CD8-positive, alpha-beta memory T cell (primary cell): ENCODE data around the gene UBAC2. TPM values are rescaled to one million over a fixed set of nuclear protein-coding genes. Genes with fewer than 3 reads are reported as not detected.

Experiments
- CTCF ChIA-PET: fragments of 350-600 bp; sonication (Branson Sonifier 250); formaldehyde crosslinking; loops from one replicate; lab custom pipeline; 2021; ENCODE audit warnings: antibody characterized with exemption; lab: Charles Lee
- POLR2A ChIA-PET: fragments of 350-600 bp; sonication (Branson Sonifier 250); formaldehyde crosslinking; loops from one replicate; lab custom pipeline; 2021; ENCODE audit warnings: antibody characterized with exemption; lab: Charles Lee
- DNase-seq, 5 donors: peaks; one replicate each; pipeline versions ENCODE4 v3.0.0 to v3.0.0-alpha.2; 2020 to 2022; ENCODE audit warnings: mixed read lengths in 1 of 5
- H3K27ac ChIP-seq: one replicate; pipeline ENCODE4 v1.7.0; 2013; ENCODE audit warnings: low read depth, mild to moderate bottlenecking, low read length, moderate library complexity
- H3K27me3 ChIP-seq: 2 replicates; pipeline ENCODE4 v1.7.0; 2013; ENCODE audit warnings: low read length, mild to moderate bottlenecking; ENCODE audit not compliant: insufficient read depth, poor library complexity, severe bottlenecking
- H3K36me3 ChIP-seq: 2 replicates; pipeline ENCODE4 v1.7.0; 2013; ENCODE audit warnings: mild to moderate bottlenecking, low read length, moderate library complexity; ENCODE audit not compliant: insufficient read depth
- H3K4me1 ChIP-seq: 2 replicates; pipeline ENCODE4 v1.7.0; 2013; ENCODE audit warnings: mild to moderate bottlenecking, low read length, moderate library complexity; ENCODE audit not compliant: insufficient read depth
- H3K4me3 ChIP-seq: 2 replicates; pipeline ENCODE4 v1.7.0; 2013; ENCODE audit warnings: mild to moderate bottlenecking, low read length
- H3K9me3 ChIP-seq: 2 replicates; pipeline ENCODE4 v1.7.0; 2013; ENCODE audit warnings: mild to moderate bottlenecking, low read length
- H3K27ac Mint-ChIP-seq, 8 donors: one replicate each; pipeline ENCODE4 v1.8.0; 2020 to 2021; ENCODE audit warnings: mixed read lengths in 8 of 8, mild to moderate bottlenecking in 6 of 8, inconsistent platforms in 3 of 8, moderate library complexity in 3 of 8
- H3K27me3 Mint-ChIP-seq, 2 donors: one replicate each; pipeline ENCODE4 v1.8.0; 2020 to 2021; ENCODE audit warnings: mixed read lengths in 2 of 2, mild to moderate bottlenecking in 1 of 2, moderate library complexity in 1 of 2
- H3K36me3 Mint-ChIP-seq, 3 donors: one replicate each; pipeline ENCODE4 v1.8.0; 2020 to 2021; ENCODE audit warnings: mixed read lengths in 3 of 3, inconsistent platforms in 1 of 3, mild to moderate bottlenecking in 1 of 3
- H3K4me1 Mint-ChIP-seq, 3 donors: one replicate each; pipeline ENCODE4 v1.8.0; 2020 to 2021; ENCODE audit warnings: mixed read lengths in 3 of 3, inconsistent platforms in 1 of 3, mild to moderate bottlenecking in 1 of 3
- H3K4me3 Mint-ChIP-seq, 7 donors: one replicate each; pipeline ENCODE4 v1.8.0; 2020 to 2021; ENCODE audit warnings: mixed read lengths in 7 of 7, mild to moderate bottlenecking in 6 of 7, moderate library complexity in 4 of 7, inconsistent platforms in 2 of 7
- H3K9me3 Mint-ChIP-seq, 5 donors: one replicate each; pipeline ENCODE4 v1.8.0; 2020 to 2022; ENCODE audit warnings: mixed read lengths in 5 of 5, mild to moderate bottlenecking in 3 of 5, moderate library complexity in 2 of 5, inconsistent platforms in 1 of 5
- polyA plus RNA-seq: library from polyadenylated mRNA; unstranded; fragments of 300-500 nt; fragmentation: Illumina TruSeq; gene quantifications from one replicate; pipeline ENCODE4 v1.2.3, GENCODE V29; 2021
- total RNA-seq, 2 experiments: library from RNA; stranded (reverse); gene quantifications; one replicate each; pipeline ENCODE4 v1.2.3, GENCODE V29; 2021

The UBAC2 gene
- total and polyA plus RNA-seq, 3 experiments from 2014 or later: 62.3 to 160 (median 63.7) TPM

- Histone ChIP-seq H3K9me3 (no peaks in the 10 kb centered on the region), H3K36me3 (no peaks in the 10 kb centered on the region), H3K27me3 (no peaks in the 10 kb centered on the region), H3K4me3 (peak overlapping the region; percentile 84), H3K27ac (peak overlapping the region; percentile 95), H3K4me1 (peaks cover 38% of the 10 kb centered on the region)
- POLR2A ChIA-PET: interaction anchor here (0.7 to 6.1 kb wide), 24 partner anchors 15 to 284 kb away, joined by 3 to 102 read pairs (median 4); partner anchors contain the start of gene GPR18
- H3K36me3 Mint-ChIP-seq: peaks cover 0 to 15% (median 0%) of the 10 kb centered on the region in 3 donors
- H3K27me3 Mint-ChIP-seq: peaks cover 0 to 4% of the 10 kb centered on the region in 2 donors
- H3K9me3 Mint-ChIP-seq: no peaks in the 10 kb centered on the region
- CTCF ChIA-PET: interaction anchor here (0.6 to 18.0 kb wide), 19 partner anchors 8 to 237 kb away, joined by 3 to 223 read pairs (median 5); partner anchors contain the start of gene GPR18
- H3K4me3 Mint-ChIP-seq: peak overlapping the region; percentile 89 to 98 (median 95)
- H3K27ac Mint-ChIP-seq: peak overlapping the region; percentile 80 to 99 (median 96)
- no peak for DNase-seq
- H3K4me1 Mint-ChIP-seq: peaks cover 46 to 63% (median 58%) of the 10 kb centered on the region in 3 donors
These were observed 868 bp upstream of the UBAC2 start for GRCh38 chr13:99199541-99200431.

DNA sequence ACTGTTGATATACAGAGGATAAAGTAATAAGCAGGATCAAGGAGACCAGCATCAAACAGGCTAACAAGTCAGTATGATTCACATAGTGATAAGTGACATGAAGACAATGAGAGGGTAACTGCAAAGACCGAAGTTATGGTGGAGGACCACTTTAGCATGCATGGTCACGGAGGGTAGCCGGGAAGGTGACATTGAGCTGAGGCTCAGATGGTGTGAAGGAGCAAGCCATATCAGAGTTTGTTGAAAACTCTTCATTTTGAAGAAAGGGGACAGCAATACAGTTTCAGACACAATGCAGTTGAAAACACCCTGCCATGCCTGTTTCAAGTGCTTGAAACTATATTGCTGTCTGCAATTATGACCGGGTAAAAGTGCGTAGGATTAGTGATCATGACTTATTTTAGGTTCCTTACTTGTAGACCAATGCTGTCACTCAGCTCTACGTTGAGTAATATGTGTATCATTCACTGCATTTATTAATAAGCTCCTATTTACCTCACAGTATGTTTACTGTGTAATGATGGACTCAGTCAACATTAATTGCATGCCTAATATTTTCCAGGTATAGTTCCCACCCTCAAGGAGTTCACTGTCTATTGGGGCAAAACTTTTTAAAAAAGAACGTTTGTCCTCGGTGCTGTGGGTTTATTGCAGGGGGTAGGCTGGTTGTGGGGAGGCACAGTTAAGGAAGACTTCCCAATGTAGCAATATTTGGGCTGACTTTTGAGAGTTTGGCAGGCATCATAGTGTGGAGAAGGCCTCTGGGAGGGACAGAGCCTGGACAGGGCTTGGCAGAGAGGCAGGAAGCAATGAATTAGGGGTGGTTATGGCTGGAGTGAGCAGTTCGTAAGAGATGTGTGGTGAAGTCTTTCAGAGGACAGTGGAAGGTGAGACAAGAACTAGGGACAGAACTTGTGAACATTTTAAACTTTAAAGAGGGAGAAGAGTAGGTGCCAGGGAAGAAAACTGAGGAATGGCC, 3.2 kb downstream of the UBAC2 start:
- Histone ChIP-seq H3K27me3 (no peaks in the 10 kb centered on the region), H3K27ac (no peak overlapping the region), H3K9me3 (no peaks in the 10 kb centered on the region), H3K4me1 (peaks cover 71% of the 10 kb centered on the region), H3K4me3 (peak overlapping the region; percentile 57), H3K36me3 (peaks cover 14% of the 10 kb centered on the region)
- peaks cover 72 to 82% (median 82%) of the 10 kb centered on the region in 3 donors for H3K4me1 Mint-ChIP-seq
- peaks cover 0 to 49% (median 14%) of the 10 kb centered on the region in 3 donors for H3K36me3 Mint-ChIP-seq
- H3K27ac Mint-ChIP-seq: peak overlapping the region; percentile 78 to 98 (median 94)
- POLR2A ChIA-PET: interaction anchor here (0.6 to 6.1 kb wide), 3 partner anchors 13 to 215 kb away, joined by 4 to 102 read pairs (median 4); no protein-coding TSS in a partner anchor
- peaks cover 0 to 4% of the 10 kb centered on the region in 2 donors for H3K27me3 Mint-ChIP-seq
- DNase-seq: peak in 1 of 5 donors; percentile 28
- H3K4me3 Mint-ChIP-seq: peak overlapping the region; percentile 81 to 91 (median 87)
- no peaks in the 10 kb centered on the region for H3K9me3 Mint-ChIP-seq
- CTCF ChIA-PET: interaction anchor here (0.8 to 18.0 kb wide), 6 partner anchors 10 to 64 kb away, joined by 3 to 223 read pairs (median 40); partner anchors contain the start of gene GPR18

DNA sequence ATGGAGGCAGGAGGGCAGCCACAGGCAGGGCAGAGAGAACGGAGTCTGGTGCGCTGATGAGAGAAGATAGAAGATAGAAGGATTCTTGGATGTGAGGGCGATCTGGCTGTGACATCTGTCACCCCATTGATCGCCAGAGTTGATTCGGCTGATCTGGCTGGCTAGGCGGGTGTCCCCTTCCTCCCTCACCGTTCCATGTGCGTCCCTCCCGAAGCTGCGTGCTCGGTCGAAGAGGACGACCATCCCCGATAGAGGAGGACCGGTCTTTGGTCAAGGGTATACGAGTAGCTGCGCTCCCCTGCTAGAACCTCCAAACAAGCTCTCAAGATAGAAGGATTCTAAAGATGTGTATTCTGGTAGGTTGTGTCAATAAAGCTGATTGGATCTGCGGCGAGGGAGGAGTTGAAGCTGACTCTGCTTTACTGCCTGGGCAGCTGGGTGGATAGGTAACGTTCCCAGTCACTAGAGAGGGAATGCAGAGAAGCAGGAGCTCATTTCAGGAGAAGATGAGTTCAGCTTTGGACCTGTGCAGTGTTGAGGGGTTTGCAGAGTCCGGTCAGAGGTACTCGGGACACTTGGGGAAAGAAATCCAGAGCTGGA, 5.1 kb downstream of the UBAC2 start:
- Histone ChIP-seq H3K27me3 (no peaks in the 10 kb centered on the region), H3K4me1 (peaks cover 78% of the 10 kb centered on the region), H3K36me3 (peaks cover 14% of the 10 kb centered on the region), H3K9me3 (no peaks in the 10 kb centered on the region), H3K27ac (no peak overlapping the region), H3K4me3 (peak overlapping the region; percentile 57)
- Mint-ChIP-seq H3K27ac (peak overlapping the region; percentile 78 to 98 (median 94)), H3K27me3 (peaks cover 0 to 3% of the 10 kb centered on the region in 2 donors), H3K4me3 (peak overlapping the region; percentile 78 to 91 (median 86)), H3K36me3 (peaks cover 0 to 53% (median 15%) of the 10 kb centered on the region in 3 donors), H3K4me1 (peaks cover 70 to 90% (median 88%) of the 10 kb centered on the region in 3 donors), H3K9me3 (no peaks in the 10 kb centered on the region)
- POLR2A ChIA-PET: interaction anchor here (0.9 to 1.2 kb wide), 3 partner anchors 9 to 53 kb away, joined by 3 to 4 read pairs (median 4); partner anchors contain the start of gene GPR18
- DNase-seq: no peak
- CTCF ChIA-PET: interaction anchor here (0.6 to 18.0 kb wide), 8 partner anchors 9 to 267 kb away, joined by 3 to 223 read pairs (median 6); no protein-coding TSS in a partner anchor

GRCh38 chr13:99206226-99206625, 5.6 kb downstream of the UBAC2 start:
- Histone ChIP-seq H3K36me3 (peaks cover 14% of the 10 kb centered on the region), H3K9me3 (no peaks in the 10 kb centered on the region), H3K4me3 (no peak overlapping the region), H3K27me3 (no peaks in the 10 kb centered on the region), H3K4me1 (peaks cover 83% of the 10 kb centered on the region), H3K27ac (no peak overlapping the region)
- Mint-ChIP-seq H3K9me3 (no peaks in the 10 kb centered on the region), H3K36me3 (peaks cover 0 to 55% (median 20%) of the 10 kb centered on the region in 3 donors), H3K27ac (peak overlapping the region in 7 of 8 donors; percentile 78 to 98 (median 92)), H3K27me3 (peaks cover 0 to 3% of the 10 kb centered on the region in 2 donors), H3K4me1 (peaks cover 75 to 93% (median 92%) of the 10 kb centered on the region in 3 donors), H3K4me3 (peak overlapping the region; percentile 40 to 91 (median 86))
- DNase-seq: no peak
- POLR2A ChIA-PET: interaction anchor here (0.8 to 1.2 kb wide), 3 partner anchors 8 to 52 kb away, joined by 3 to 4 read pairs (median 4); partner anchors contain the start of gene GPR18
- CTCF ChIA-PET: interaction anchor here (1.2 to 18.0 kb wide), 6 partner anchors 9 to 62 kb away, joined by 4 to 223 read pairs (median 8); no protein-coding TSS in a partner anchor

GRCh38 chr13:99206873-99207272, 6.2 kb downstream of the UBAC2 start:
- ChIA-PET POLR2A (interaction anchor here (0.8 kb wide), 1 partner anchor 51 kb away, joined by 3 read pairs; the partner anchor contains the start of gene GPR18), CTCF (interaction anchor here (1.9 to 18.0 kb wide), 3 partner anchors 25 to 61 kb away, joined by 9 to 223 read pairs (median 30); no protein-coding TSS in a partner anchor)
- Histone ChIP-seq H3K9me3 (no peaks in the 10 kb centered on the region), H3K27me3 (no peaks in the 10 kb centered on the region), H3K27ac (no peak overlapping the region), H3K4me3 (no peak overlapping the region), H3K4me1 (peaks cover 90% of the 10 kb centered on the region), H3K36me3 (peaks cover 14% of the 10 kb centered on the region)
- Mint-ChIP-seq H3K4me1 (peaks cover 79 to 95% (median 95%) of the 10 kb centered on the region in 3 donors), H3K27me3 (peaks cover 0 to 3% of the 10 kb centered on the region in 2 donors), H3K27ac (peak overlapping the region; percentile 9 to 96 (median 82)), H3K9me3 (no peaks in the 10 kb centered on the region), H3K4me3 (peak overlapping the region; percentile 26 to 90 (median 57)), H3K36me3 (peaks cover 0 to 57% (median 23%) of the 10 kb centered on the region in 3 donors)
- no peak for DNase-seq

GRCh38 chr13:99207511-99207910, 6.9 kb downstream of the UBAC2 start:
- peak overlapping the region in 1 of 7 donors; percentile 33 for H3K4me3 Mint-ChIP-seq
- H3K9me3 Mint-ChIP-seq: no peaks in the 10 kb centered on the region
- Histone ChIP-seq H3K27me3 (no peaks in the 10 kb centered on the region), H3K36me3 (peaks cover 14% of the 10 kb centered on the region), H3K4me1 (peaks cover 90% of the 10 kb centered on the region), H3K27ac (no peak overlapping the region), H3K4me3 (no peak overlapping the region), H3K9me3 (no peaks in the 10 kb centered on the region)
- peaks cover 0 to 3% of the 10 kb centered on the region in 2 donors for H3K27me3 Mint-ChIP-seq
- peaks cover 79 to 95% (median 95%) of the 10 kb centered on the region in 3 donors for H3K4me1 Mint-ChIP-seq
- H3K27ac Mint-ChIP-seq: peak overlapping the region; percentile 73 to 96 (median 84)
- DNase-seq: no peak
- POLR2A ChIA-PET: no interaction called here
- CTCF ChIA-PET: interaction anchor here (1.1 to 18.0 kb wide), 4 partner anchors 9 to 60 kb away, joined by 3 to 223 read pairs (median 20); no protein-coding TSS in a partner anchor
- H3K36me3 Mint-ChIP-seq: peaks cover 0 to 57% (median 26%) of the 10 kb centered on the region in 3 donors
